ENCODE results near the gene ADCY2.

The ADCY2 gene

DNA sequence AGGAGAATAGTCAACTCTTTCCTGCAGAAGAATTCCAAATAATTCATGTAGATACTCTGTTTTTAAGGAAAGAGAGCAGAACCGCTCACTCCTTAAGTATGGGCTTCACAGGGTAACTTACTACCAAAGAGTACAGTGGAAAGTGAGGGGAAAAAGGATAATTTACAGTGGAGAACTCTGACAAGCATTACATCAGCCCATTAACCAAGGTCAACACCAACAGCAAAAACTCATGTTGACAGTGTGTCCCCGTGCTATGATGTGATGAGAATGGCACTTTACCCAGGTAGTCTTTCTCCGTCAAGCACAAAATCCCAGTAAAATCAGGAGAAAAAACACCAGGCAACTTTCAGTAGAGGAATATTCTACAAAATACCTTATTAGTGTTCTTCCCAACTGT lies 104.3 kb downstream of the ADCY2 start:
- in situ Hi-C loops (cut with MboI; ENCODE audit: low sequenced_read_pairs): no loop called here

DNA sequence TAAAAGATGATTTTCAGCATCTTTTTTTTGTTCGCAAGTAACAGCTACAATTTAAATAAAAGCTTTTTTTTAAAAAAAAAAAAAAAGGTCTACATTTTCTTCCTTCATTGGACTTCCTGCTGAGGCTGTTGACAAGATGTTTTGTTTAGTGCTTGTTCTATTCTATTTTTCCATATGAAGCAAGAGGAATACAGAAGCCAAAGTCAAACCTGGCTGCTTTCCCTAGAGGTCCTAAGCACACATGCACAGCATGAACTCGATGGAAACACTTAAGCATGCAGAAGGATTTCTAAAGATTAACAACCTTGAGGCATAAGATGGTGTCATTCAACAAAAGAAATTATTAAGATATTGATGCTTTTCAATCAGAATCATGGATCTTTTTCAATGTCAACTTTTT lies 105.1 kb downstream of the ADCY2 start:
- in situ Hi-C loops (cut with MboI; ENCODE audit: low sequenced_read_pairs): no loop called here

- in situ Hi-C loops (cut with MboI; ENCODE audit: low sequenced_read_pairs): no loop called here
Measured at GRCh38 chr5:7503564-7503963, 107.6 kb downstream of the ADCY2 start.

DNA sequence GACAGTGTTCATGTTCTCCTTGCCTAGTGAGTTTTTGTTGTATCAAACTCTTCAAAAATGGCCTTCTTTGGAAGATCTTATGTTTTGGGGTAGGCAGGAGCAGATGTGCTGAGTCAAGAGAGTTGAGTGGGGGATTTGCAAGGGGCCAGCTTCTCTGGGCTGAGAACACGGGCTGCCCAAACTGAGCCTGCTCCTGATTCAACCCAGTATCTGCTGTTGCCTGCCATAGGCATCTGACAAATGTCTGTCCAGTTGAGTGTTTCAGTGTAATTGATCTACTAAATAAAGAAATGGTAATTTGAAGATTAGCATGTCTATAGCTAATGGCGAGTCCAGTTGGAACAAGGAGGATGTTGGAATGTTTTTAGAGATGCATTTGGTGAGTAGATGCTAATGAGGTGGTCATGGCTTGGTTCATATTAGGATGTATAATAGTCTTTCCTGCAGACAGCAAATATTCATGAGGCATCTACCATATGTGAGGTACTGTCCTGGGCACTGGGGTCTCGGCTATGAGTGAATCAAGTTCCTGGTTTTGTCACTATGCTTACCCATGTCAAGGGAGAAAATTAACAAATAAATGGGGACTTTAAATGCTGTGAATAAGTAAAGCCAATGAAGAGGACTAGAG lies 119.5 kb downstream of the ADCY2 start:
- in situ Hi-C loops (cut with MboI; ENCODE audit: low sequenced_read_pairs): no loop called here

DNA sequence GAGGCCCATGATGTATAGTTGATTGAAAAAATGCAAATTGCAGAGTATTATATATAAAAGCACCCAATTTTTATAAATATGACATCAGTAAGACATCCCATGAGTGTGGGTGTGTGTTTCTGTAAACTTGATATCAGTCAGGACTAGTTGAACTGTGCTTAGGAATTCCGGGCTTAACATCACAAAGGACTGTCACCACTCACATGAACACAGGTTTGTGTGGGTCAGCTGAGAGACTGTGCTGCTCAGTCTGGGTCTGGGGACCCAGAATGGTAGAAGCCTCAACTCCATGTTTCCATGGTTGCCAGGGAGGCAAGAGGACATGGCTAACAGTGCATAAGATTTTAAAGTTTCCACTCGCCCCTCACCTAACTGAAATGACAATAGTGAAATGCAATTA lies 120.3 kb downstream of the ADCY2 start:
- in situ Hi-C loops (cut with MboI; ENCODE audit: low sequenced_read_pairs): no loop called here

GRCh38 chr5:7517006-7517405 lies 121.1 kb downstream of the ADCY2 start:
- in situ Hi-C loops (cut with MboI; ENCODE audit: low sequenced_read_pairs): no loop called here

GRCh38 chr5:7518947-7519560 lies 123.1 kb downstream of the ADCY2 start:
- in situ Hi-C loops (cut with MboI; ENCODE audit: low sequenced_read_pairs): no loop called here

DNA sequence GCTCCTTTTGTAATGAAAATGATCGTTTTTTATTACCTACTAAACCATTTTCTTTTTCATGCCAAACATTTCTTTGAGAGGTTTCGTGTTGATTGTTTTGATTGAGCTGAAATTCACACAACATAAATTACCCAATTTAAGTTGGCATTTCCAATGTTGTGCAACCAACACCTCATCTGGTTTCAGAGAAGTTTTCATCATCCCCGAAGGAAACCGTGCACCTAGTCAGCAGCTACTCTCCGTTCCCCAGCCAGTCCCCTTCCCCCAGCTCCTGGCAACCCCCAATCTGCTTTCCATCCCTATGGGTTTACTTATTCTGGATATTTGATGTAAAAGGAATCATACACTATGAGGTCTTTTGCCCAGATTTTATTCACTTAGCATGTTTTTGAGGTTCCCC lies 123.6 kb downstream of the ADCY2 start:
- in situ Hi-C loops (cut with MboI; ENCODE audit: low sequenced_read_pairs): no loop called here

DNA sequence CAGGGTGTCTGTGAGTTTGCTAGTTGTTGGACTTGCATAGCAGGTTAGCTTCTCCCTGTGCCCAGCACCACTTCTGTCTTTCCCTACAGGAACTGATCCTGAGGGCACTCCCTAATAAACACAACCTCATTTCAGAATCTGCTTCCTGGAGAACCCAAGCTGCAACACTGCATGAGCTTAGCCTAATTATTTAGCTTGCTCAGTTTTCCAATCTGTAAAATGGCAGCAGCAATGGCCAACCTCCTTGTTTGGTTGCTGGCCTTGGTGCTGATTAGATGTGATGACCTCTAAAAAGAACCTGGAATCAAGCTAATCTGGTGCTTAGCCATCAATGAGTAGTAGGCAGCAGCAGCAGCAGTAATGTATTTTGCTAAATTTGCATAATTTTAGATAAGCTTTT lies 133.9 kb downstream of the ADCY2 start:
- in situ Hi-C loops (cut with MboI; ENCODE audit: low sequenced_read_pairs): no loop called here

GRCh38 chr5:7533941-7534340 lies 138.0 kb downstream of the ADCY2 start:
- in situ Hi-C loops (cut with MboI; ENCODE audit: low sequenced_read_pairs): no loop called here

- in situ Hi-C loops (cut with MboI; ENCODE audit: low sequenced_read_pairs): no loop called here
Measured at GRCh38 chr5:7534505-7534904, 138.6 kb downstream of the ADCY2 start.

- in situ Hi-C loops (cut with MboI; ENCODE audit: low sequenced_read_pairs): no loop called here
Measured at GRCh38 chr5:7537573-7537972, 141.6 kb downstream of the ADCY2 start.

DNA sequence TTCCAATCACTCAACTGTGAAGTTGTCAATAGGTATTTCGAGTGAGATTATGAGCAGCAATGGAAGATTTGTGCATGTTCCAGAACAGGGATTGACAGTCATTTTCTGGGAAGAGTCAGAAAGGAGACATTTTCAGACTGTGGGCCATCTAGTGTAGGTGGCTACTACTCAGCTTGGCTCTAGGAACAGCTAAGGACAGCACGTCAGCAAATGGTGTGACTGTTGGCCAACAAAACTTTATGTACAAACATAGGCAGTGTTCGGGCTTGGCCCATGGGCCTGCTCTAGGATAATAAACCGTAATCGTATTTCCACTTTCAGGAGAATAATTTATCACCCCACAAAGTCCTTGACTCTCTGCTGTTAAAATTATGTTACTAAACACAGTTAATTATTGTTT lies 143.6 kb downstream of the ADCY2 start:
- in situ Hi-C loops (cut with MboI; ENCODE audit: low sequenced_read_pairs): no loop called here

DNA sequence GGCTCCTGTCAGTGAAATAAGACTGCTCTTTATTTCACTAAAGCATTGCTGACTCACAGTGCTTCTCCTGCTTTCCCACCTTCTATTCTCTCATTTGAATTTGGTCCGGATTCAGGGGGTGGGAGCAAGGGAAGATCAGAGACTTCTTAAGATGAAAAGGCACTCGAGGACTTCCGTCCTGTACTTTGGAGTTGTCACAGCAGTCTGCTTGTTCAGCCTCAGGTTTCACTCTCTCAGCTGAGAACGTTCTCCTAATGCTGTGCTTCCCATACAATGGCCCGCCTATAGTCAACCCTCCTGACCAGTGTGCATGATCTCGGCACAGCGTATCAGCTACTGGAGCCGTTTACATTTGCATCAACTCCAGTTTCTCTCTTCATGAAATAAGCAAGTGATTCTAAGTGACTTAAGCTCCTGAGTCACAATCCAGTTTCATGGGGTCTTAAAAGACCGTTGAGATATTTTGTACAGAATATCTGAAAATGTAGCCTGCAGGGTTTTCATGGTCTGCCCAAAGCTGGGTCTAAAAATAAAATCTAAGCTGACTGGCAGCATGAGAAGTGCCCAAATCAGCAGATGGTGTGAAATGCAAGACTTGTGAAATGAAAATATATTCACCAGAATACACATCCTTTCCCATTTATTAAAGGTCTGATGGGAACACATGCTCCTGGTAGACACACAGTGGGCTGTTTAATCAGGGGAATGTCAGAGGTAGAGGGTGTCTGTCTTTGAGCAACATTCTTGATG lies 145.0 kb downstream of the ADCY2 start:
- in situ Hi-C loops (cut with MboI; ENCODE audit: low sequenced_read_pairs): no loop called here

DNA sequence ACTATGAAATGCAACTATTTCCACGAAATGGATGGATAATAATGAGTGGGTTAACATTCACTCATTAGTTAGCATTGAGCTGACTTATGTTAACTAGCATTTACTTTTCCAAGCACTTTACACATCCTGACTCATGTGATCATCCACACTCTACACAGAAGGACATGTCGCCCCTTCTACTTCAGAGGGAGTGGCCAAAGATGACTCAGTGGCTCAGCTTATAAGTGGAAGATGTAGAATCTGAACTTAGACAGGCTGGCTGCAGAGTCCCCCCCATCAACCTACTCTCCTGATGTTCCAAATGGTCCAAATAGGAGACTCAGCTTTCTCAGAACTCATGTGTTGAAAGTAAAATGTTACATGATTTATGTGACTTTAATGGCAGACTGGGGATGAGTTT lies 146.0 kb downstream of the ADCY2 start:
- in situ Hi-C loops (cut with MboI; ENCODE audit: low sequenced_read_pairs): no loop called here

GRCh38 chr5:7546555-7546954 lies 150.6 kb downstream of the ADCY2 start:
- in situ Hi-C loops (cut with MboI; ENCODE audit: low sequenced_read_pairs): no loop called here

- in situ Hi-C loops (cut with MboI; ENCODE audit: low sequenced_read_pairs): no loop called here
Measured at GRCh38 chr5:7548596-7548995, 152.7 kb downstream of the ADCY2 start.

DNA sequence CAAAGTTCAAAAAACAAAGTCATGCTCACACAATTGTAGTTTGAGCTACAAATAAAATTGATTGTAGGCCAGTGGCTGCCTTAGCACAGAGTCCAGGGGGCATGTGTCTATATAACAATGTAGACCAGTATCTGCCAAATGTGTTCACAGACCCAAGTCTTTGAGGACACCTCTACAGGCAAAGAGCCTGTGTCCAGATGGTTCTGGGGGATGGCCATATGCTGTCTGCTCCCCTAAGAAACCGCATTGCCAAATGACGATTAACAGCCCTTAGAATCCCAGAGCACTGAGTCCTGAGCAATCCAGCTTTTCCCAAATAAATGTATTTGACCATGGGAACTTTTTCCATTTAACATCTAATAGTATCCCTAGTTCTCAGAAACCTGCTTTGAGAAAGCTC lies 169.6 kb downstream of the ADCY2 start:
- in situ Hi-C loops (cut with MboI; ENCODE audit: low sequenced_read_pairs): no loop called here

- in situ Hi-C loops (cut with MboI; ENCODE audit: low sequenced_read_pairs): no loop called here
Measured at GRCh38 chr5:7576023-7576715, 180.2 kb downstream of the ADCY2 start.

GRCh38 chr5:7577381-7577780 lies 181.4 kb downstream of the ADCY2 start:
- in situ Hi-C loops (cut with MboI; ENCODE audit: low sequenced_read_pairs): no loop called here

DNA sequence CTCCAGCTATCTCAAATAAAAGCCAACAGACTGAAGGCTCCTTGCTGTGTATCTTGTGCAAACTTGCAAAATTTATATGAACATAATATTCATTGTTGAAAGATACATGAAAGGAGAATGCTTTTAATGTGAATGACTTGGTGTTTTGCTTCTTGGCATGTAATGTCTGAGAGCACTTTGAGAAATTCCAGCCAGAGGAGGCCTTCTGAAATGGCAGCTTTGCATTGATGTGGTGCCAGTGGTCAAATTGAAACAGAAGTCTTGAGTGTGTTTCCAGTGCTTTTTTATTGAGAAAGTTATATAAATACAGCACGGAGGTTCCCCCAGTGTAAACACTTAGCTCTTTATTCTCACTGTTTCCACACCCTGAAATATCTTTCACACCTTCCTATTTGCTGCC lies 182.1 kb downstream of the ADCY2 start:
- in situ Hi-C loops (cut with MboI; ENCODE audit: low sequenced_read_pairs): no loop called here

DNA sequence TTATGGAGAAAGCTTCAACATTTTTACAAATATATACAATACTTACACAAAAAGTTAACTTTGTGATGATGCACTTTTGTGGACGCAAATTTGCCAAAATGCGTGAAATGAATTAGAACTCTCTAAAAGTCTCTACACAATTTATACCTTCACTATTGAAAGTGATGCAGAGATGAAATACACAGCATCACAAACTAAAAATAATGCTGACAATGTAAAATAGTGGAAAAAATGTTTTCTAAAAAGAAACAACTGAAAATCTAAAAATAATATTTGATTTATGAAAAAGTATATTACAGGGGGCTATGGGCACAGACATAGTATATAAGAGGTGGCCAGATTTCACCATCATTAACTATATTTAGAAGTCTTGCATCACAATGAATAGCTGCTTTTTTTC lies 188.8 kb downstream of the ADCY2 start:
- in situ Hi-C loops (cut with MboI; ENCODE audit: low sequenced_read_pairs): no loop called here
